ENCODE data around the gene IPPK. TPM values are rescaled to one million over a fixed set of nuclear protein-coding genes. Genes with fewer than 3 reads are reported as not detected.

Gene IPPK
- total RNA-seq, 1 experiment from 2014 or later = 15.4 TPM

DNA sequence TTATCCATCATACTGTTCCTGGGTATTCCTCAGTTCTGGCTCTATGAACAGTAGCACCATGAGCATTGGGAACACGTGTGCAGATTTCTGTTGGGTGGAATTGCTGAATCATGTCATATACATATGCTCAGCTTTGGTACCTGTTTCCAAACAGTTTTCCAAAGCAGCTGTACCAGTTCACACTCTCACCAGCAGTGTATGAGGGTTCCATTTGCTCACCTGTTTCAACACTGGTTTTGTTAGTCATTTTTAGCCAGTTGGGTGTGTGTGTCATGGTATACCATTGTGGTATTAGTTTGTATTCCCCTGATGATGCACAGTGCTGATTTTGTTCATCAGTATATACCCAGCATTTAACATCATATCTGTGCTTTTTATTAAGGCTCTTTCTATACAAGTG, 77.4 kb downstream of the IPPK start:
- no peaks in the 10 kb centered on the region for H3K79me2 ChIP-seq (ENCODE audit: insufficient read depth, low read length)
- H2AFZ ChIP-seq (ENCODE audit: low read depth, low read length, poor library complexity, severe bottlenecking) = no peak overlapping the region
- no peak overlapping the region for H3K4me3 ChIP-seq (replicated peaks in 1 of 2; ENCODE audit: low read depth in 1 of 2, low read length in 2 of 2)
- no peak for DNase-seq (ENCODE audit: low read depth, low spot score)
- no peaks in the 10 kb centered on the region for H3K9me3 ChIP-seq (ENCODE audit: control insufficient read depth in 1 of 2, insufficient read depth in 1 of 2, low read depth in 1 of 2, low read length in 2 of 2)
- no TSS peak for BruUV-seq (replicated peaks)
- CTCF ChIA-PET = no interaction called here
- ATAC-seq = no peak
- RAD21 ChIA-PET (ENCODE audit: low non-redundant PET in 1 of 2, low total read pairs in 2 of 2, uncharacterized antibody in 2 of 2, unreplicated experiment in 2 of 2) = no interaction called here
- intact Hi-C loops (cut with micrococcal nuclease) = no loop called here
- no peak overlapping the region for H3K9ac ChIP-seq (ENCODE audit: low read length)
- H4K20me1 ChIP-seq (ENCODE audit: insufficient read depth) = no peaks in the 10 kb centered on the region
- no peak overlapping the region for H3K4me2 ChIP-seq (ENCODE audit: low read length)
- TF ChIP-seq ELF1 (IDR thresholded peaks at IDR 0.05; ENCODE audit: borderline replicate concordance, low read depth) (no peak), JUND (IDR thresholded peaks at IDR 0.05) (no peak), CBX3 (IDR thresholded peaks at IDR 0.05; ENCODE audit: low read depth) (no peak), EZH2 (IDR thresholded peaks at IDR 0.05) (no peak), EGR1 (IDR thresholded peaks at IDR 0.05; ENCODE audit: low read depth) (no peak), CEBPB (IDR thresholded peaks at IDR 0.05; ENCODE audit: low read depth) (no peak), POLR2A (IDR thresholded peaks at IDR 0.05; ENCODE audit: borderline replicate concordance, extremely low read depth, insufficient read depth, insufficient read length) (no peak), SP1 (IDR thresholded peaks at IDR 0.05; ENCODE audit: low read depth) (no peak), TCF7L2 (IDR thresholded peaks at IDR 0.05; ENCODE audit: borderline replicate concordance, extremely low read depth, insufficient read depth, insufficient read length) (no peak), RAD21 (IDR thresholded peaks at IDR 0.05; ENCODE audit: low read depth) (no peak), POLR2AphosphoS5 (IDR thresholded peaks at IDR 0.05; ENCODE audit: low read depth, low read length) (no peak), YY1 (IDR thresholded peaks at IDR 0.05; ENCODE audit: extremely low read depth, insufficient replicate concordance, low read depth, low read length) (no peak), EZH2phosphoT487 (IDR thresholded peaks at IDR 0.05; ENCODE audit: borderline replicate concordance) (no peak), SIN3A (IDR thresholded peaks at IDR 0.05; ENCODE audit: low read depth) (no peak), SRF (IDR thresholded peaks at IDR 0.05; ENCODE audit: low read depth) (no peak)
- TF ChIP-seq, protein P1, sequence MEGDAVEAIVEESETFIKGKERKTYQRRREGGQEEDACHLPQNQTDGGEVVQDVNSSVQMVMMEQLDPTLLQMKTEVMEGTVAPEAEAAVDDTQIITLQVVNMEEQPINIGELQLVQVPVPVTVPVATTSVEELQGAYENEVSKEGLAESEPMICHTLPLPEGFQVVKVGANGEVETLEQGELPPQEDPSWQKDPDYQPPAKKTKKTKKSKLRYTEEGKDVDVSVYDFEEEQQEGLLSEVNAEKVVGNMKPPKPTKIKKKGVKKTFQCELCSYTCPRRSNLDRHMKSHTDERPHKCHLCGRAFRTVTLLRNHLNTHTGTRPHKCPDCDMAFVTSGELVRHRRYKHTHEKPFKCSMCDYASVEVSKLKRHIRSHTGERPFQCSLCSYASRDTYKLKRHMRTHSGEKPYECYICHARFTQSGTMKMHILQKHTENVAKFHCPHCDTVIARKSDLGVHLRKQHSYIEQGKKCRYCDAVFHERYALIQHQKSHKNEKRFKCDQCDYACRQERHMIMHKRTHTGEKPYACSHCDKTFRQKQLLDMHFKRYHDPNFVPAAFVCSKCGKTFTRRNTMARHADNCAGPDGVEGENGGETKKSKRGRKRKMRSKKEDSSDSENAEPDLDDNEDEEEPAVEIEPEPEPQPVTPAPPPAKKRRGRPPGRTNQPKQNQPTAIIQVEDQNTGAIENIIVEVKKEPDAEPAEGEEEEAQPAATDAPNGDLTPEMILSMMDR (IDR thresholded peaks at IDR 0.05 in 2 of 3, conservative IDR thresholded peaks at IDR 0.05 in 1 of 3; ENCODE audit: borderline replicate concordance in 1 of 3, insufficient read depth in 1 of 3, low read depth in 2 of 3, low read length in 2 of 3) = no peak
- TF ChIP-seq, protein P2, sequence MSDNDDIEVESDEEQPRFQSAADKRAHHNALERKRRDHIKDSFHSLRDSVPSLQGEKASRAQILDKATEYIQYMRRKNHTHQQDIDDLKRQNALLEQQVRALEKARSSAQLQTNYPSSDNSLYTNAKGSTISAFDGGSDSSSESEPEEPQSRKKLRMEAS (IDR thresholded peaks at IDR 0.05) = no peak
- H3K27ac ChIP-seq (ENCODE audit: low read depth, low read length) = no peak overlapping the region
- no peaks in the 10 kb centered on the region for H3K4me1 ChIP-seq (ENCODE audit: control insufficient read depth in 1 of 2, insufficient read depth in 2 of 2, low read length in 2 of 2)
- no peaks in the 10 kb centered on the region for H3K36me3 ChIP-seq (ENCODE audit: control insufficient read depth in 1 of 2, insufficient read depth in 2 of 2, low read length in 2 of 2)
- POLR2A ChIA-PET = no interaction called here
- no peaks in the 10 kb centered on the region for H3K27me3 ChIP-seq (ENCODE audit: insufficient read depth, low read length)
- H3K9me2 ChIP-seq (ENCODE audit: insufficient read depth) = no peaks in the 10 kb centered on the region

Measured in HCT116 (cell line).